Measurements from ENCODE around the gene CDK2AP2. TPM values are rescaled to one million over a fixed set of nuclear protein-coding genes. Genes with fewer than 3 reads are reported as not detected.

Gene CDK2AP2
- total RNA-seq, 1 donor from 2014 or later, result 55.0 TPM

Small RNA genes within 50 kb of the gene (microRNA-seq; reads per million reads assigned to microRNA genes)
- not detected for gene MIR6752 (ENCODE audit: borderline number of aligned reads)

Other genes with a start within 250 kb of the CDK2AP2 start
- gene GRK2, start 241.7 kb downstream of the CDK2AP2 start, total RNA-seq, result 56.8 TPM
- 13.1 TPM for gene ANKRD13D, start 218.9 kb downstream of the CDK2AP2 start, total RNA-seq
- gene SSH3, start 204.6 kb downstream of the CDK2AP2 start, total RNA-seq, result 18.7 TPM
- 40.3 TPM for gene POLD4, start 154.6 kb downstream of the CDK2AP2 start, total RNA-seq
- 0.89 TPM for gene CLCF1, start 134.6 kb downstream of the CDK2AP2 start, total RNA-seq
- 5.8 TPM for gene RAD9A, start 116.2 kb downstream of the CDK2AP2 start, total RNA-seq
- 106 TPM for gene PPP1CA, start 106.3 kb downstream of the CDK2AP2 start, total RNA-seq
- gene TBC1D10C, start 104.1 kb downstream of the CDK2AP2 start, total RNA-seq, result 0.87 TPM
- 18.0 TPM for gene CARNS1, start 92.5 kb downstream of the CDK2AP2 start, total RNA-seq
- 25.1 TPM for gene RPS6KB2, start 79.7 kb downstream of the CDK2AP2 start, total RNA-seq
- 2.0 TPM for gene PTPRCAP, start 70.5 kb downstream of the CDK2AP2 start, total RNA-seq
- 23.2 TPM for gene CORO1B, start 64.7 kb downstream of the CDK2AP2 start, total RNA-seq
- gene GPR152, start 55.4 kb downstream of the CDK2AP2 start, total RNA-seq, result not detected
- gene CABP4, start 52.8 kb downstream of the CDK2AP2 start, total RNA-seq, result 0.64 TPM
- gene TMEM134, start 38.9 kb downstream of the CDK2AP2 start, total RNA-seq, result 91.5 TPM
- gene AIP, start 25.1 kb downstream of the CDK2AP2 start, total RNA-seq, result 51.3 TPM
- 45.5 TPM for gene PITPNM1, start 2.8 kb downstream of the CDK2AP2 start, total RNA-seq
- gene CABP2, start 15.3 kb upstream of the CDK2AP2 start, total RNA-seq, result not detected
- 360 TPM for gene GSTP1, start 75.7 kb upstream of the CDK2AP2 start, total RNA-seq
- 768 TPM for gene NDUFV1, start 98.8 kb upstream of the CDK2AP2 start, total RNA-seq
- 106 TPM for gene NUDT8, start 121.8 kb upstream of the CDK2AP2 start, total RNA-seq
- 0.37 TPM for gene TBX10, start 131.6 kb upstream of the CDK2AP2 start, total RNA-seq
- not detected for gene ACY3, start 142.6 kb upstream of the CDK2AP2 start, total RNA-seq
- gene ALDH3B2, start 166.5 kb upstream of the CDK2AP2 start, total RNA-seq, result not detected